H1 (cell line): ENCODE data around the gene RPS6KA6. TPM values are rescaled to one million over a fixed set of nuclear protein-coding genes. Genes with fewer than 3 reads are reported as not detected.

Experiments
- CEBPB ChIP-seq: IDR thresholded peaks from 2 replicates; pipeline ENCODE4 v1.6.1; 2012; ENCODE audit warnings: low read depth, low read length
- CHD7 ChIP-seq: fragments of 300-600 bp; sonication (generic); IDR thresholded peaks from 2 replicates; pipeline ENCODE4 v1.7.1; 2012; ENCODE audit warnings: low read length, moderate library complexity, mild to moderate bottlenecking, inconsistent platforms; ENCODE audit not compliant: insufficient replicate concordance
- CTCF ChIP-seq, 3 experiments: IDR thresholded peaks; 1 replicate in 2 of 3; 2 replicates in 1 of 3; pipeline versions ENCODE4 v1.5.1 to v1.6.1; 2011; ENCODE audit warnings: low read length in 3 of 3, mild to moderate bottlenecking in 3 of 3, inconsistent platforms in 2 of 3, low read depth in 1 of 3, moderate library complexity in 1 of 3; ENCODE audit not compliant: insufficient read depth in 1 of 3; ENCODE audit errors: control extremely low read depth in 1 of 3
- KDM4A ChIP-seq: IDR thresholded peaks from one replicate; pipeline ENCODE4 v1.7.1; 2012; ENCODE audit warnings: low read depth, mild to moderate bottlenecking, moderate library complexity, low read length, inconsistent platforms; ENCODE audit not compliant: severe bottlenecking
- MAFK ChIP-seq: IDR thresholded peaks from 2 replicates; pipeline ENCODE4 v1.6.1; 2012; ENCODE audit warnings: low read depth, mild to moderate bottlenecking, improper control_type of control experiment, low read length
- NANOG ChIP-seq: IDR thresholded peaks from 2 replicates; pipeline ENCODE4 v1.6.1; 2011; ENCODE audit warnings: low read length, low read depth, mild to moderate bottlenecking, inconsistent platforms; ENCODE audit not compliant: insufficient read depth, poor library complexity, severe bottlenecking
- POLR2AphosphoS5 ChIP-seq: IDR thresholded peaks from 2 replicates; pipeline ENCODE4 v1.6.1; 2011; ENCODE audit warnings: low read depth, low read length
- SIRT6 ChIP-seq: IDR thresholded peaks from one replicate; pipeline ENCODE4 v1.7.1; 2012; ENCODE audit warnings: low read length, inconsistent platforms
- SP1 ChIP-seq: IDR thresholded peaks from 2 replicates; pipeline ENCODE4 v1.6.1; 2011; ENCODE audit warnings: low read depth, low read length
- SP2 ChIP-seq: IDR thresholded peaks from 2 replicates; pipeline ENCODE4 v1.6.1; 2012; ENCODE audit warnings: mild to moderate bottlenecking, low read length, inconsistent platforms
- polyA plus RNA-seq, 7 experiments: library from polyadenylated mRNA; depleted of rRNA in 3 of 7; stranded (reverse) in 5 of 7; unstranded in 2 of 7; fragments of >200 nt in 5 of 7; fragments of 200-250 nt in 2 of 7; gene quantifications; 1 replicate in 5 of 7; 2 replicates in 1 of 7; 4 replicates in 1 of 7; pipeline versions ENCODE4 v1.2.1 to v1.2.3, GENCODE V29; 2011 to 2013; ENCODE audit warnings: missing spikeins in 2 of 7, mixed read lengths in 2 of 7
- total RNA-seq: library from RNA; stranded (reverse); fragmentation: NEBNext Ultra II Directional; extraction: Animal tissue kit (Norgen Biotek cat#: 25700); gene quantifications from 2 replicates; pipeline ENCODE4 v1.2.1, GENCODE V29; 2021

The RPS6KA6 gene
- total and polyA plus RNA-seq, 2 of the 8 experiments (the other 6 are each of a cell fraction or from before 2014, with no cell fraction given): 3.5 to 14.6 TPM

- TF ChIP-seq CHD7 (no peak), KDM4A (no peak), SP2 (no peak), CTCF (IDR thresholded peaks at IDR 0.05; ENCODE audit: control extremely low read depth in 1 of 3, insufficient read depth in 1 of 3, low read depth in 1 of 3, low read length in 3 of 3) (no peak), CEBPB (no peak), SP1 (no peak), SIRT6 (no peak), MAFK (no peak), NANOG (no peak), POLR2AphosphoS5 (no peak)
- TF ChIP-seq, all 59 proteins: peak for 0
Measured at GRCh38 chrX:84205276-84205675, 17.3 kb upstream of the RPS6KA6 start (continued).
